Measurements from ENCODE around the gene PPIB. TPM values are rescaled to one million over a fixed set of nuclear protein-coding genes. Genes with fewer than 3 reads are reported as not detected.

PPIB gene
- total RNA-seq, 4 donors from 2014 or later, result 168 to 290 (median 214) TPM

GRCh38 chr15:64146520-64146884, 16.3 kb downstream of the PPIB start:
- H3K4me3 ChIP-seq, result no peak overlapping the region
- no peak overlapping the region for H3K27ac ChIP-seq
- peaks cover 0 to 18% (median 5%) of the 10 kb centered on the region in 4 donors for H3K4me1 ChIP-seq
- WGBS, 2 donors, result 78 to 83% methylated on average over 3 of the region's 3 CpGs
- peaks cover 0 to 47% (median 4%) of the 10 kb centered on the region in 3 donors for H3K36me3 ChIP-seq
- no peaks in the 10 kb centered on the region for H3K9me3 ChIP-seq
- DNase-seq (ENCODE audit: low spot score in 2 of 2), result no peak
- TF ChIP-seq POLR2A (IDR thresholded peaks at IDR 0.05) (no peak), EP300 (IDR thresholded peaks at IDR 0.05) (no peak), CTCF (IDR thresholded peaks at IDR 0.05) (no peak)
- H3K27me3 ChIP-seq, result peaks cover 0 to 5% of the 10 kb centered on the region in 2 donors

- peaks cover 0 to 14% (median under 1%) of the 10 kb centered on the region in 4 donors for H3K4me1 ChIP-seq
These were observed 16.8 kb downstream of the PPIB start for GRCh38 chr15:64146041-64146440.

GRCh38 chr15:64144565-64145281, 18.1 kb downstream of the PPIB start:
- Histone ChIP-seq H3K9me3 (no peaks in the 10 kb centered on the region), H3K36me3 (peaks cover 0 to 52% (median 4%) of the 10 kb centered on the region in 3 donors), H3K4me1 (peaks cover 0 to 20% (median 0%) of the 10 kb centered on the region in 4 donors), H3K27me3 (no peaks in the 10 kb centered on the region), H3K27ac (peak overlapping the region in 1 of 4 donors; percentile 36), H3K4me3 (no peak overlapping the region)
- TF ChIP-seq EP300 (IDR thresholded peaks at IDR 0.05), result no peak
- no peak for TF ChIP-seq CTCF (IDR thresholded peaks at IDR 0.05)
- TF ChIP-seq POLR2A (IDR thresholded peaks at IDR 0.05), result no peak
- no peak for DNase-seq (ENCODE audit: low spot score in 2 of 2)
- 31 to 43% methylated on average over 14 of the region's 14 CpGs for WGBS, 2 donors

More at GRCh38 chr15:64146041-64146440, 16.8 kb downstream of the PPIB start:
- H3K27ac ChIP-seq, result no peak overlapping the region
- peaks cover 0 to 52% (median 4%) of the 10 kb centered on the region in 3 donors for H3K36me3 ChIP-seq
- no peaks in the 10 kb centered on the region for H3K27me3 ChIP-seq
- TF ChIP-seq POLR2A (IDR thresholded peaks at IDR 0.05) (no peak), EP300 (IDR thresholded peaks at IDR 0.05) (no peak), CTCF (IDR thresholded peaks at IDR 0.05) (no peak)
- 76 to 90% methylated on average over 4 to 6 of the region's 6 CpGs for WGBS, 2 donors
- no peak for DNase-seq (ENCODE audit: low spot score in 2 of 2)
- no peaks in the 10 kb centered on the region for H3K9me3 ChIP-seq
- no peak overlapping the region for H3K4me3 ChIP-seq

GRCh38 chr15:64144192-64144564, 18.6 kb downstream of the PPIB start:
- 63 to 69% methylated on average over 8 of the region's 8 CpGs for WGBS, 2 donors
- peak overlapping the region in 1 of 4 donors; percentile 36 for H3K27ac ChIP-seq
- no peak for TF ChIP-seq CTCF (IDR thresholded peaks at IDR 0.05)
- no peak for TF ChIP-seq POLR2A (IDR thresholded peaks at IDR 0.05)
- TF ChIP-seq EP300 (IDR thresholded peaks at IDR 0.05), result no peak
- H3K9me3 ChIP-seq, result no peaks in the 10 kb centered on the region
- H3K27me3 ChIP-seq, result no peaks in the 10 kb centered on the region
- DNase-seq (ENCODE audit: low spot score in 2 of 2), result no peak
- peaks cover 0 to 52% (median 4%) of the 10 kb centered on the region in 3 donors for H3K36me3 ChIP-seq
- no peak overlapping the region for H3K4me3 ChIP-seq
- peaks cover 0 to 20% (median 0%) of the 10 kb centered on the region in 4 donors for H3K4me1 ChIP-seq

- Histone ChIP-seq H3K4me3 (no peak overlapping the region), H3K27ac (no peak overlapping the region), H3K4me1 (peaks cover 0 to 20% (median 0%) of the 10 kb centered on the region in 4 donors), H3K27me3 (no peaks in the 10 kb centered on the region), H3K9me3 (no peaks in the 10 kb centered on the region), H3K36me3 (peaks cover 0 to 58% (median 9%) of the 10 kb centered on the region in 3 donors)
- 88 to 93% methylated on average over 6 of the region's 6 CpGs for WGBS, 2 donors
- TF ChIP-seq CTCF (IDR thresholded peaks at IDR 0.05) (no peak), EP300 (IDR thresholded peaks at IDR 0.05) (no peak), POLR2A (IDR thresholded peaks at IDR 0.05) (no peak)
- DNase-seq (ENCODE audit: low spot score in 2 of 2), result no peak
These were observed 19.5 kb downstream of the PPIB start for GRCh38 chr15:64143276-64143675.
